H1 (cell line): ENCODE results near the gene SP8. TPM values are rescaled to one million over a fixed set of nuclear protein-coding genes. Genes with fewer than 3 reads are reported as not detected.

Source experiments
- CTCF ChIP-seq, 3 experiments: IDR thresholded peaks; 1 replicate in 2 of 3; 2 replicates in 1 of 3; pipeline versions ENCODE4 v1.5.1 to v1.6.1; 2011; ENCODE audit warnings: low read length in 3 of 3, mild to moderate bottlenecking in 3 of 3, inconsistent platforms in 2 of 3, low read depth in 1 of 3, moderate library complexity in 1 of 3; ENCODE audit not compliant: insufficient read depth in 1 of 3; ENCODE audit errors: control extremely low read depth in 1 of 3
- polyA plus RNA-seq, 7 experiments: library from polyadenylated mRNA; depleted of rRNA in 3 of 7; stranded (reverse) in 5 of 7; unstranded in 2 of 7; fragments of >200 nt in 5 of 7; fragments of 200-250 nt in 2 of 7; gene quantifications; 1 replicate in 5 of 7; 2 replicates in 1 of 7; 4 replicates in 1 of 7; pipeline versions ENCODE4 v1.2.1 to v1.2.3, GENCODE V29; 2011 to 2013; ENCODE audit warnings: missing spikeins in 2 of 7, mixed read lengths in 2 of 7
- total RNA-seq: library from RNA; stranded (reverse); fragmentation: NEBNext Ultra II Directional; extraction: Animal tissue kit (Norgen Biotek cat#: 25700); gene quantifications from 2 replicates; pipeline ENCODE4 v1.2.1, GENCODE V29; 2021

SP8 gene
- total and polyA plus RNA-seq, 2 of the 8 experiments (the other 6 are each of a cell fraction or from before 2014, with no cell fraction given): 11.3 to 12.0 TPM

GRCh38 chr7:20786421-20786778 lies 286 bp downstream of the SP8 start (continued):
- TF ChIP-seq CTCF (IDR thresholded peaks at IDR 0.05; ENCODE audit: control extremely low read depth in 1 of 3, insufficient read depth in 1 of 3, low read depth in 1 of 3, low read length in 3 of 3): no peak
